ENCODE results near the gene PACRG. TPM values are rescaled to one million over a fixed set of nuclear protein-coding genes. Genes with fewer than 3 reads are reported as not detected.

PACRG gene
- total RNA-seq, 2 experiments from 2014 or later = 0.66 to 0.81 TPM

DNA sequence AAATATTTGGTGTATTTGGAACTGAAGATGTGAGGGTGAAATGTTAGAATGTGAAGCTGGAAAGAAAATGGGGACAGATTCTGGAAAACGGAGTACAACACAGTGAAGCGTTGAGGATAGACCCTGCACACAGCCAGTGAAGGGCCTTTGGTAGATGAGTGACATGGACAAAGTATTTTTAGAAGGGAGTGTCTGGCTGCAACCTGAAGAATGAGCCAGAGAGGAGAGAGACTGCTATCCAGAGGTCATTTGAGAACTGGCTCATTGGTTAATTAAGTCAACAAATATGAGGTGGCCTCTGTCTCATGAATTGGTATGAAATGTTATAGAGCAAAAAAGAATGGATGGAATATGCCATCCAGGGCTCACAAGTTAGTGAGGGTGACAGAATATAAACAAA is 310.5 kb downstream of the PACRG start:
- Mint-ChIP-seq H3K4me1 (ENCODE audit: low read depth) (no peaks in the 10 kb centered on the region), H3K9me3 (peaks cover 18% of the 10 kb centered on the region), H3K4me3 (no peak overlapping the region), H3K27ac (no peak overlapping the region), H3K36me3 (ENCODE audit: low read depth) (no peaks in the 10 kb centered on the region), H3K27me3 (no peaks in the 10 kb centered on the region)
- no peak overlapping the region for H3K27ac ChIP-seq (ENCODE audit: low read depth in 1 of 2, low read length in 2 of 2)
- no peaks in the 10 kb centered on the region for H3K27me3 ChIP-seq (ENCODE audit: control insufficient read depth in 1 of 2, insufficient read depth in 2 of 2, low read length in 2 of 2)
- H3K36me3 ChIP-seq (ENCODE audit: insufficient read depth, low read length) = no peaks in the 10 kb centered on the region
- POLR2A ChIA-PET = no interaction called here
- TF ChIP-seq, protein P1, sequence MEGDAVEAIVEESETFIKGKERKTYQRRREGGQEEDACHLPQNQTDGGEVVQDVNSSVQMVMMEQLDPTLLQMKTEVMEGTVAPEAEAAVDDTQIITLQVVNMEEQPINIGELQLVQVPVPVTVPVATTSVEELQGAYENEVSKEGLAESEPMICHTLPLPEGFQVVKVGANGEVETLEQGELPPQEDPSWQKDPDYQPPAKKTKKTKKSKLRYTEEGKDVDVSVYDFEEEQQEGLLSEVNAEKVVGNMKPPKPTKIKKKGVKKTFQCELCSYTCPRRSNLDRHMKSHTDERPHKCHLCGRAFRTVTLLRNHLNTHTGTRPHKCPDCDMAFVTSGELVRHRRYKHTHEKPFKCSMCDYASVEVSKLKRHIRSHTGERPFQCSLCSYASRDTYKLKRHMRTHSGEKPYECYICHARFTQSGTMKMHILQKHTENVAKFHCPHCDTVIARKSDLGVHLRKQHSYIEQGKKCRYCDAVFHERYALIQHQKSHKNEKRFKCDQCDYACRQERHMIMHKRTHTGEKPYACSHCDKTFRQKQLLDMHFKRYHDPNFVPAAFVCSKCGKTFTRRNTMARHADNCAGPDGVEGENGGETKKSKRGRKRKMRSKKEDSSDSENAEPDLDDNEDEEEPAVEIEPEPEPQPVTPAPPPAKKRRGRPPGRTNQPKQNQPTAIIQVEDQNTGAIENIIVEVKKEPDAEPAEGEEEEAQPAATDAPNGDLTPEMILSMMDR (IDR thresholded peaks at IDR 0.05) = no peak
- intact Hi-C loops (cut with DNase I, micrococcal nuclease) = no loop called here
- H3K9me3 ChIP-seq (ENCODE audit: control insufficient read depth in 1 of 2, insufficient read depth in 1 of 2, low read length in 2 of 2) = peaks cover 0 to 12% of the 10 kb centered on the region in 2 experiments
- no peak for ATAC-seq (ENCODE audit: poor library complexity)
- CTCF ChIA-PET = no interaction called here
- no peak overlapping the region for H3K4me3 ChIP-seq (ENCODE audit: low read length)
- DNase-seq = no peak
- no peaks in the 10 kb centered on the region for H3K4me1 ChIP-seq (ENCODE audit: insufficient read depth, low read length)

DNA sequence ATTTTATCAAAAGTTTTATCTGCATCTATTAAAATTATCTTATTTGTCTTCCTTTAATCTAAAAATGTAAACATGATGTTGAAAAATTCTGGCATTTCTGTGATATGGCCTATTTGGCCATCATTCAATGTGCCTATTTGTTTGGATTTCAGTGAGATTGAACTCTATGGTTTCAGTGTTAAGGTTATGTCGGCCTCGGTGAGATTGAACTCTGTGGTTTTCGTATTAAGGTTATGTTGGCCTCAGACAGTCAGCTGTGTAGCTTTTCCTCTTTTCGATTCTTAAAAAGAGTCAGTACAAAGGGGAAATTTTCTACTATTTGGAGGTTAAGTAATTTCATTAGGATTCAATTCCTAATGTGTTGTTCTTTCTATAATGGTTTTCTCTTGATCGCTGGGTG is 320.6 kb downstream of the PACRG start:
- Mint-ChIP-seq H3K9me3 (peaks cover 16% of the 10 kb centered on the region), H3K27ac (no peak overlapping the region), H3K4me3 (no peak overlapping the region), H3K4me1 (ENCODE audit: low read depth) (no peaks in the 10 kb centered on the region), H3K36me3 (ENCODE audit: low read depth) (no peaks in the 10 kb centered on the region), H3K27me3 (no peaks in the 10 kb centered on the region)
- Histone ChIP-seq H3K27me3 (ENCODE audit: control insufficient read depth in 1 of 2, insufficient read depth in 2 of 2, low read length in 2 of 2) (no peaks in the 10 kb centered on the region), H3K4me3 (ENCODE audit: low read length) (no peak overlapping the region), H3K36me3 (ENCODE audit: insufficient read depth, low read length) (no peaks in the 10 kb centered on the region), H3K27ac (ENCODE audit: low read depth in 1 of 2, low read length in 2 of 2) (no peak overlapping the region), H3K9me3 (ENCODE audit: control insufficient read depth in 1 of 2, insufficient read depth in 1 of 2, low read length in 2 of 2) (peaks cover 10 to 19% of the 10 kb centered on the region in 2 experiments), H3K4me1 (ENCODE audit: insufficient read depth, low read length) (no peaks in the 10 kb centered on the region)
- POLR2A ChIA-PET = no interaction called here
- ATAC-seq (ENCODE audit: poor library complexity) (no peak), DNase-seq (no peak)
- CTCF ChIA-PET = no interaction called here
- intact Hi-C loops (cut with DNase I, micrococcal nuclease) = no loop called here
- TF ChIP-seq, protein P1 (IDR thresholded peaks at IDR 0.05) = no peak

DNA sequence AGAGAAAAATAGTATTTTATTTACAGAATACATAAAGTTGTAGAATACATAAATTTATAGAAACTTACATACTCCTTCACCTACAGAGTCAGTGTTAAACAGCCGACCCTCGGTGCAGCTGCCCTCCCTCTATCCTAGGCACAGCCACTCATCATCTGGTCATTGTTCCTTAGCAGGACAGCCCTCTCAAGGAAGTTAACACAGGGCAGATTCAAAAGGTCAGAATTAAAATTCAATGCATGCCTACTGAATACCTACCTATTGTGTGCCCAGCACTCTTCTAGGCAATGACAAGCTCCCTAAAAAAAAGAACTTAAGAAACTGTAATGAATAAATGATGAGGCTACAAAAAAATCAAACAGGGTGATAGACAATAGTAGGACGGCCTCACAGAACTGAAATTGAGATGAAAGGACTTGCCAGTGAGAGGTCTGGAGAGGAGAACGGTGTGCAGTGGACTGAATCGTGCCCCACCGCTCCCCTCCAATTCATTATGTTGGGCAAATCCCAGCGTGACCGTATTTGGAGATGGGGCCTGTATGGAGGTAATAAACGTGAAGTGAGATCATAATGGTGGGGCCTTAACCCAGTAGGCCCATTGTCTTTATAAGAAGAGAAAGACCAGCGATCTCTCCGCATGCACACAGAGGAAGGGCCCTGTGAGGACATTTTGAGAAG is 326.0 kb downstream of the PACRG start:
- intact Hi-C loops (cut with DNase I, micrococcal nuclease) = no loop called here
- no peaks in the 10 kb centered on the region for H3K36me3 Mint-ChIP-seq (ENCODE audit: low read depth)
- Histone ChIP-seq H3K9me3 (ENCODE audit: control insufficient read depth in 1 of 2, insufficient read depth in 1 of 2, low read length in 2 of 2) (peaks cover 0 to 10% of the 10 kb centered on the region in 2 experiments), H3K27ac (ENCODE audit: low read depth in 1 of 2, low read length in 2 of 2) (no peak overlapping the region), H3K4me1 (ENCODE audit: insufficient read depth, low read length) (no peaks in the 10 kb centered on the region), H3K4me3 (ENCODE audit: low read length) (no peak overlapping the region), H3K27me3 (ENCODE audit: control insufficient read depth in 1 of 2, insufficient read depth in 2 of 2, low read length in 2 of 2) (no peaks in the 10 kb centered on the region), H3K36me3 (ENCODE audit: insufficient read depth, low read length) (no peaks in the 10 kb centered on the region)
- POLR2A ChIA-PET = no interaction called here
- no peak overlapping the region for H3K4me3 Mint-ChIP-seq
- no peaks in the 10 kb centered on the region for H3K4me1 Mint-ChIP-seq (ENCODE audit: low read depth)
- ATAC-seq (ENCODE audit: poor library complexity) = no peak
- H3K9me3 Mint-ChIP-seq = peaks cover 13% of the 10 kb centered on the region
- H3K27ac Mint-ChIP-seq = no peak overlapping the region
- CTCF ChIA-PET = no interaction called here
- TF ChIP-seq, protein P1 (IDR thresholded peaks at IDR 0.05) = no peak
- DNase-seq = no peak
- H3K27me3 Mint-ChIP-seq = no peaks in the 10 kb centered on the region
